HEK293T (cell line): ENCODE results near the gene MUC5B.

Experiments used
- CTCF ChIA-PET: fragments of 350-600 bp; formaldehyde crosslinking; extraction: SDS; loops from one replicate; lab custom pipeline; 2021; ENCODE audit warnings: antibody characterized with exemption, inconsistent platforms; lab: Yijun Ruan, JAX
- POLR2A ChIA-PET: fragments of 350-600 bp; formaldehyde crosslinking; extraction: SDS; loops from one replicate; lab custom pipeline; 2020; ENCODE audit warnings: antibody characterized with exemption, inconsistent platforms; lab: Yijun Ruan, JAX
- DNase-seq: peaks from one replicate; pipeline ENCODE4 v3.0.0; 2012; ENCODE audit warnings: mixed read lengths; ENCODE audit errors: extremely low spot score
- ARNT ChIP-seq: fragments of 450-650 bp; IDR thresholded peaks from 2 replicates; pipeline ENCODE4 v1.6.1; 2017; ENCODE audit warnings: mild to moderate bottlenecking
- BHLHE40 ChIP-seq: fragments of 450-650 bp; IDR thresholded peaks from 2 replicates; pipeline ENCODE4 v1.6.1; 2016; ENCODE audit warnings: mild to moderate bottlenecking, moderate library complexity, borderline replicate concordance
- CTBP1 ChIP-seq: fragments of 450-650 bp; IDR thresholded peaks from 2 replicates; pipeline ENCODE4 v1.6.1; 2016; ENCODE audit warnings: borderline replicate concordance
- ELF4 ChIP-seq: fragments of 450-650 bp; IDR thresholded peaks from 2 replicates; pipeline ENCODE4 v1.6.1; 2017; ENCODE audit warnings: antibody characterized with exemption
- FOXA1 ChIP-seq: fragments of 450-650 bp; IDR thresholded peaks from 2 replicates; pipeline ENCODE4 v1.6.1; 2016; ENCODE audit warnings: mild to moderate bottlenecking
- FOXK2 ChIP-seq: fragments of 450-650 bp; IDR thresholded peaks from 2 replicates; pipeline ENCODE4 v1.6.1; 2016; ENCODE audit warnings: mild to moderate bottlenecking
- FOXM1 ChIP-seq: fragments of 450-650 bp; IDR thresholded peaks from 2 replicates; pipeline ENCODE4 v1.6.1; 2017; ENCODE audit warnings: mild to moderate bottlenecking, borderline replicate concordance
- HDGF ChIP-seq: fragments of 450-650 bp; IDR thresholded peaks from 2 replicates; pipeline ENCODE4 v1.6.1; 2017; ENCODE audit warnings: antibody characterized with exemption, borderline replicate concordance
- L3MBTL2 ChIP-seq: fragments of 450-650 bp; conservative IDR thresholded peaks from 2 replicates; pipeline ENCODE4 v1.6.1; 2016; ENCODE audit warnings: mild to moderate bottlenecking
- LEF1 ChIP-seq: fragments of 450-650 bp; IDR thresholded peaks from 2 replicates; pipeline ENCODE4 v1.6.1; 2017; ENCODE audit warnings: mild to moderate bottlenecking, borderline replicate concordance
- NFRKB ChIP-seq: fragments of 450-650 bp; IDR thresholded peaks from 2 replicates; pipeline ENCODE4 v1.6.1; 2016; ENCODE audit warnings: mild to moderate bottlenecking, moderate library complexity
- PKNOX1 ChIP-seq: fragments of 450-650 bp; IDR thresholded peaks from 2 replicates; pipeline ENCODE4 v1.6.1; 2016
- SP1 ChIP-seq: fragments of 450-650 bp; IDR thresholded peaks from 2 replicates; pipeline ENCODE4 v1.6.1; 2017
- SUZ12 ChIP-seq: fragments of 450-650 bp; IDR thresholded peaks from 2 replicates; pipeline ENCODE4 v1.6.1; 2016; ENCODE audit warnings: mild to moderate bottlenecking
- TARDBP ChIP-seq: fragments of 450-650 bp; IDR thresholded peaks from 2 replicates; pipeline ENCODE4 v1.6.1; 2016
- ZNF384 ChIP-seq: fragments of 450-650 bp; IDR thresholded peaks from 2 replicates; pipeline ENCODE4 v1.6.1; 2016

The MUC5B gene

GRCh38 chr11:1260023-1260501 lies 37.2 kb downstream of the MUC5B start:
- POLR2A ChIA-PET: no interaction called here
- TF ChIP-seq ARNT: no peak
- no peak for TF ChIP-seq FOXA1
- no peak for TF ChIP-seq LEF1
- no peak for TF ChIP-seq L3MBTL2
- no peak for TF ChIP-seq SUZ12
- no peak for TF ChIP-seq NFRKB
- no peak for TF ChIP-seq ZNF384
- no peak for TF ChIP-seq BHLHE40
- no peak for TF ChIP-seq PKNOX1
- TF ChIP-seq ELF4: no peak
- no peak for TF ChIP-seq CTBP1
- no peak for TF ChIP-seq FOXK2
- no peak for TF ChIP-seq SP1
- TF ChIP-seq TARDBP: no peak
- TF ChIP-seq HDGF: no peak
- TF ChIP-seq FOXM1: no peak
- CTCF ChIA-PET: interaction anchor here (0.5 kb wide), 1 partner anchor 371 kb away, joined by 4 read pairs; no protein-coding TSS in a partner anchor
- peak; percentile 70 for DNase-seq

GRCh38 chr11:1260620-1261019 lies 37.8 kb downstream of the MUC5B start:
- no peak for DNase-seq
- no peak for TF ChIP-seq BHLHE40
- TF ChIP-seq HDGF: no peak
- TF ChIP-seq ELF4: no peak
- CTCF ChIA-PET: interaction anchor here (0.5 kb wide), 1 partner anchor 370 kb away, joined by 4 read pairs; no protein-coding TSS in a partner anchor
- POLR2A ChIA-PET: no interaction called here

- DNase-seq: no peak
- POLR2A ChIA-PET: interaction anchor here (1.2 to 1.3 kb wide), 2 partner anchors 9 to 57 kb away, joined by 4 read pairs; no protein-coding TSS in a partner anchor
- no peak for TF ChIP-seq SUZ12
- TF ChIP-seq ARNT: no peak
- TF ChIP-seq ELF4: no peak
- no peak for TF ChIP-seq L3MBTL2
- TF ChIP-seq TARDBP: no peak
- TF ChIP-seq FOXM1: no peak
- TF ChIP-seq FOXA1: no peak
- TF ChIP-seq HDGF: no peak
- TF ChIP-seq PKNOX1: no peak
- TF ChIP-seq FOXK2: no peak
- CTCF ChIA-PET: no interaction called here
Measured at GRCh38 chr11:1261241-1262071, 38.6 kb downstream of the MUC5B start.

- TF ChIP-seq PKNOX1 (peak; percentile 49), SP1 (peak; percentile 49; the same call in 1 of the 2 replicates), FOXA1 (no peak), FOXK2 (no peak), BHLHE40 (no peak), L3MBTL2 (peak; percentile 39; the same call in 1 of the 2 replicates), HDGF (no peak)
- ChIA-PET CTCF (no interaction called here), POLR2A (interaction anchor here (0.6 to 1.3 kb wide), 4 partner anchors 8 to 121 kb away, joined by 4 to 5 read pairs (median 4); partner anchors contain the start of gene TOLLIP)
- peak; percentile 88 for DNase-seq
Measured at GRCh38 chr11:1262172-1263006, 39.5 kb downstream of the MUC5B start.

GRCh38 chr11:1263010-1263409 lies 40.1 kb downstream of the MUC5B start:
- ChIA-PET CTCF (no interaction called here), POLR2A (interaction anchor here (0.6 to 1.3 kb wide), 4 partner anchors 8 to 120 kb away, joined by 4 to 5 read pairs (median 4); partner anchors contain the start of gene TOLLIP)
- TF ChIP-seq PKNOX1: no peak
- no peak for DNase-seq
